HG03460 (cell line): ENCODE measurements around the gene APBA1.

Experiments
- ATAC-seq: cut with Tn5 transposase; IDR thresholded peaks from one replicate; pipeline ENCODE4 v1.9.1; 2021; ENCODE audit not compliant: unreplicated experiment

APBA1 gene

DNA sequence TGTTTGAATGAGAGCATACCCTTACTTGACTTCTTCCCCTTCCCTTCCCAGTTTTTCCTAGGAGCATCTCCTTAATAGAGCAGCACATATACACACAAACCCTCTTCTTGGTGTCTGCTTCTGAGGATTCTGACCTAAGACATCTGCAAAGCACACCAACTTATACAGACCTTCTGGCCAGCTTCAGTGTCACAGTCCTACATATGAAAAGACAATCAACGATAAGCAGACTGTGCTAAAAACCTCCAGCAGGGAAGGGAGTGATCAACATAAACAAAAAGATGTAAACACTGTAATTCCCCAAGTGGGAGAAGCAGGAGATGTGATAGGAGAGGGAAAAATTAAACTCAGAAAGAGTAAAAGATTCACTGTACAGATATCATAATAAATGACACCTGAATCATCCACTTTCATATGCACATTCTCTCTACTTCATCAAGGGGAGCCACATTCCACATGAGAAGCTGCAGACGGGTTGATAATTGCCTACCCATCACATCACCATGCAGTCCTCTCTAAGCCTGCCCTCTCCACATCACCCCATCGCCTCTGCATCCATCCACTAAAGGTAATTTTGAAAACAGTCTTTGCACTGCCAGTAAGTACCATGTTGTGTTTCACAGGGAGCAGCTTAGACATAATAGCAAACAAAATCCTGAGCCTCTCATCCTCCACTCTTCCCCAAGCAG is 13.0 kb downstream of the APBA1 start:
- ATAC-seq: no peak

DNA sequence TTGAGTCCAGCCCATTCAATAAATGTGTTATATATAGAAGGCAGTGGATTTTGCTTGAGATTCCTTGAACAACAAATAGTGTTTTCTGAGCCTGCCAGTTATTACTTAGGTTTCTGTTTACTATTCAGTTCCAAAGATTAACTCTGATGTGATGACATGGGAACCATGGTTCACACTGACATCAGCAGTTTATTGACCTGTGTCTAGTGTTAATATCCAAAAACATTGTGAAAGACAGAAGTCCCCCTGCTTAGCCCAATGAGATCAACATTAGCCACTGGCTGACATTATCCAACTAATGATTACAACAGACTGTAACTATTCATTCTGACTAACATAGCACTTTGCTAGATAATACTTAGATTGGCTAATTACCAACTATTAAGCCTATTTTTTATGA is 14.9 kb downstream of the APBA1 start:
- ATAC-seq: no peak

DNA sequence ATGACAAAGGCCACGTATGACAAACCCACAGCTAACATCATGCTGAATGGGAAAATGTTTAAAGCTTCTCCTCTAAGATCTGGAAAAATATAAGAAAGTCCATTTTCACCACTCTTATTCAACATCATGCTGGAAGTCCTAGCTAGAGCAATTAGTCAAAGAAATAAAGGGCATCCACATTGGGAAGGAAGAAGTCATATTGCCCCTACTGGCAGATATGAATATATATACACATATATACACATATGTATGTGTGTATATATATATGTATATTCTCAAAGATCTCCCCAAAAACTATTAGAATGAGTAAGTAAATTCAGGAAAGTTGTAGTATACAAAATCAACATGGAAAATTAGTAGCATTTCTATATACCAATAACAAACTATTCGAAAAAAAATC is 17.1 kb downstream of the APBA1 start:
- ATAC-seq: no peak

DNA sequence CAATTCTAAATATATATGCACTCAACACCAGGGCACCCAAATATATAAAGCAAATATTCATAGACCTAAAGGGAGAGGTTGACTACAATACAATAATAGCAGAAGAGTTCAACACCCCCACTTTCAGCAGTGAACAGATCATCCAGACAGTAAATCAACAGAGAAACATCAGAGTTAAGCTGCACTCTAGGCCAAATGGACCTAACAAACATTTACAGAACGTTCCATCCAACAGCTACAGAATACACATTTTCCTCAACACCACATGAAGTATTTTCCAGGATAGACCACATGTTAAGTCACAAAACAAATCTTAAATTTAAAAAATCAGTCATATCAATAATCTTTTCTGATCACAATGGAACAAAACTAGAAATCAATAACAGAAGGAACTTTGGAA is 18.9 kb downstream of the APBA1 start:
- ATAC-seq: no peak

DNA sequence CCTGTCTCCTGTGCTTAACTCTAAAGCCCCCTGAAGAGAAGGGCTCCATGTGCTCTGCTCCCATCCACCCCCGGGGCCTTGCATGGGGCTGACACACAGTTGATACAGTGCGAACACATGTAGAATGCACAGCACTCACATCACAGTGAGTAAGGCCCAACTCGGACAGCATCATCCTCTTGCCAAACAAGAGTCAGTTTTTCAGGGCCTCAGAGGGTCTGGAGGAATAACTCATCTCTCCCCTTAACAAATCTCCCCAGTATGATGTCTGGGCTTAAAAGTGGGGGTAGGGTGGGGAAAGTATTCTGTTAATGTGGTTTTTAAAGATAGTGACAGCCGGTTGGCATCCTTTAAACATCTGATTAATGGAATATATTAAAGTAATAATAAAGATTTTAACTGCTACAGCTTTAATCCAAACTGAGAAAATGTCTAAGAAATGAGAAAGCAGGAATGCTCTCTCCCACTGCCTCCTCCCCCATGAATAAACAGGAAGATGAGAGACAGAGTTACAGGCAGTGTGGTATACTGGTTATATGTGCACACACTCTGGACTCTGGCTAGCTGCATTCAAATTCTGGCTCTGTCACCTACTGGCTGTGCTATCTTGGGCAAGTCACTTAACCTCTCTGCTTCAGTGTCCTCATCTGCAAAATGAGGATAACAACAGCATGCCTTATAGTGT is 22.5 kb downstream of the APBA1 start:
- no peak for ATAC-seq

DNA sequence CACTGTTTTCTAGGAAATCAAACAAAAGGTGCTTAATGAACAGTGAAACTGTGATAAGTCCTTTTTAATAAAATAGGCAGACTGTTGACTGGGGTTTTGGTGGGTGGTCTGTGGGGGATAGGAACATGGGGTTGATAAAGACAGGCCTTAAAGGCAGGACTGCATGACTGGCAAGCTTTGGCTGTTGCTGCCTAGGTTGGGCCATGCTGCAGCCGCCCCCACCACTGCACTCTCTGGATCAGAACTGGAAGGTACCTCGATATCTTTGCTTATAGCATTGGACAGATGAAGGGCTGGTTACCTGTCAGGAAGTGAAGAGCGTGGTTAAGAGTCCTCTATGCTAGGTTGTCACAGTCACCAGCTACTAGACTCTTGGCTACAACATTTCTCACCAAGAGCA is 24.4 kb downstream of the APBA1 start:
- ATAC-seq: no peak

DNA sequence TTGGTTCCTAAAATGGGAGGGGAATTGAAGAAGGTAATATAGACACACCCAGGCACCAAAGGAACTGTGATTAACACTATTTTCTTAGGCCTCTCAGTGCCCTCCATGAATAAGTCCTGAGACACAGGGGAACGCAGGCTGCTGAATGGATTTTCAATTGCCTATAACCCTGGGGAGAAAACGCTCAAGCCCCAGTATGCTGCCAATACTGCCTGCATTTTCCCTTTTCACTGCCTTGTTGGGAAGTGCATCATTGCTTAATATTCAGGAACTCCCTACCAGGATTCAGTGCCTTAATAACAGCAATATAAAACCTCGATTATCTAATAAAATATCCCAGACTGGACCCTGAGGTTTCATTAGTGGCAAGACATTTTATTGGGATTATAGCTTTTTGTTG is 25.4 kb downstream of the APBA1 start:
- ATAC-seq: no peak

DNA sequence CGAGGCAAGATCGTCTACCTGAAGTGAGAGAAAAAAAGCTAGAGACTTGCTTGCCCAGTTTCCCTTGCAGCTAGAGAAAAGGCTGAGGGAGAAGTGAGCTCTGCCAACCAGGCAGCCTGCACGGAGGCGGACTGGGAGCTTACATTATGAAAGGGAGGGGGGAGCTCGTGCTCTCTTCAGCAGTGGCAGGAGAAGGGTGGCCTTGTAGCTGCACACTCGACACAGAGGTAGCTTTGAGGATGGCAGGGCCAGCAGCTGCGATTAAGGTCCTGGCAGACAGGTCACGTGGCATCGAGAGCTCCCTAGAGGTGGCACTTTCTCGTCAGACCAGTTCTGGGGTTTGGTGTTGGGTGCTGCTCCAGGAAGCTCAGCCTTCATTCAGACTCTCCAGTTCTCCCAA is 26.7 kb downstream of the APBA1 start:
- ATAC-seq: no peak

DNA sequence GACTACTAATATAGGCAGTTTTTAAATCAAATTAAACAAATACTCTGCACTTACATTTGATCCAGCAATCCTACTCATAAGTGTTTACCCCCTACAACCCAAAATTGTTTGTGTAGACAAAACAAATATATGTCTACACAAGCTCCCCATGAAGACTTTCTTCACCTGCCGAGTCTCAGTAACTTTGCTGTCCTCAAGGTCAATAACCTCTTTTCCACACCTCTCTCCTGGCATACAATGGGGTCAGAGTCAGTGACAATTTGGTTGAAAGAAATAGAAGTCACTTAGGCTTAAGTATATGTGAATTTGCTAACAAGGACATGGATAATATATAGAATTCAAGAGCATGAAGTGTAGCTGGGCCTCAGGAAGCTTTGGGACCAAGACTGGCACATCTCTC is 29.1 kb downstream of the APBA1 start:
- no peak for ATAC-seq

DNA sequence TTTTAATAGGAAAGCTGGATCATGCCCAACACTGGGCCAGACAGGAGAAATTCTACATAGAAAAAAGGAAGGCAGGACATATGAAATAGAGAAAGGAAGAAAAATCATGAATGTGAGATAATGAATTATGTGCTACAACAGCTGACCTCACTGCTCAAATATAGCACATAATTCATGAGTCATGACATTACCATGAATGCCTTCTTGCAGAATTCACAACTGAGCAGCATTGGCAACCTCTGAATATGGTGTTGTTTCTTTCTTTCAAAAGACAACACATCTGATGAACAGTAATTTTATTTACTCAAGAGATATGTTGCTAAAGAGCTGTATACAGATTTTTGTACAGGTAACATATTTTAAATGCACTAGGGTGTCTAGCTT is 34.4 kb downstream of the APBA1 start:
- ATAC-seq: no peak

DNA sequence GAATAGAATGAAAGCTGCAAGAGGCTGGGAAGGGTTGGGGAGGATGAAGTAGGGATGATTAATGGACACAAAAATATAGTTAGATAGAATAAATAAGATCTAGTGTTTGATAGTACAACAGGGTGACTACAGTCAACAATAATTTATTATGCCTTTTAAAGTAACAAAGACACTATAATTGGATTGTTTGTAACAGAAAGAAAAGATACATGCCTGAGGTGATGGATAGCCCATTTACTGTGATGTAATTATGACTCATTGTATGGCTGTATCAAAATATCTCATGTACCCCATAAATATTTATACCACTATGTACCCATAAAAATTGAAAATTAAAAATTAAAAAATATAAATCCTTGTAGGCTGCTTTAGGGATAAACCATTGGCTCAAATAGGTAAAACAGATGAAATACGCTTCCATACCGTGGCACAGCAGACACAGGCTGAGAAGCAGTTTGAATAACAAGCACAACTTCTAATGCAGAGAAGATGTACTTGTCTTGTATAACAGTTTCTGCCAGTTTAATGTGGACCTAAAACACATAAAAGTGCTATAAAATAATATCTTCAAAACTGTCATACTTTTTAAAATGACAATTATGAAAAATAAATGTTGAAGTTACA is 34.9 kb downstream of the APBA1 start:
- no peak for ATAC-seq

DNA sequence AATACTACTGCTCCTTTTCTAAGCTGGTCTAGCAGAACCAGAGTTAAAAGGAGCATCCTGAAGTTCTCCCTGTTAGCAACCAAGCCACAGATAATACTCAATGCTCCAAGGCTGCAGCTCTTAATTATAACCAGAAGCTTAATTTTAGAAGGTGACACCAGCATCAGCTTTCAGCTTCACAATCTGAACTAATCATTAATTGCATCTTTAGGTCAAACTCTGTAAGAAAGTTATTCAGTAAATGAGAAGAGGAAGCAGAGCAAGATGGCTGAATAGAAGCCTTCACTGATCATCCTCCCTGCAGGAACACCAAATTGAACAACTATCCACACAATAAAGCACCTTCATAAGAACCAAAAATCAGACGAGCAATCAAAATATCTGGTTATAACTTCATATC is 38.5 kb downstream of the APBA1 start:
- peak; percentile 76 for ATAC-seq

DNA sequence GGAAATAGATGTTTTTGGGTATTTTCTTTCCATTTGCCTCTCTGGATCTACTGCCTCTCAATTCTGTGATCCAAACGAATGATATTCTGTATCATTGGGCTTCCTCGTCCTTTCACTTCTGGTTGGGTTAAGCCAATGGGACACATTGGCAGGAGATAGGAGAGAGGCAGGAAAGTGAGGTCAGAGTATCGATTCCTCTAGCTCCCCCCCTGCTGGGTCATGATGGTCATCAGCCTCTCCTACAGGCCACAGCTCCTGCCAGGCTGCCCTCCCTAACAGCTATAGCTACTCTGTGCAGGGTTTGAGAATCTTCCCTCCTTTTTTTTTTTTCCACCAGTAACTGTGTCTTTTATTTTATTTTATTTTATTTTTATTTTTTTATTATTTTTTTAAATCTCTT is 39.4 kb downstream of the APBA1 start:
- ATAC-seq: no peak

DNA sequence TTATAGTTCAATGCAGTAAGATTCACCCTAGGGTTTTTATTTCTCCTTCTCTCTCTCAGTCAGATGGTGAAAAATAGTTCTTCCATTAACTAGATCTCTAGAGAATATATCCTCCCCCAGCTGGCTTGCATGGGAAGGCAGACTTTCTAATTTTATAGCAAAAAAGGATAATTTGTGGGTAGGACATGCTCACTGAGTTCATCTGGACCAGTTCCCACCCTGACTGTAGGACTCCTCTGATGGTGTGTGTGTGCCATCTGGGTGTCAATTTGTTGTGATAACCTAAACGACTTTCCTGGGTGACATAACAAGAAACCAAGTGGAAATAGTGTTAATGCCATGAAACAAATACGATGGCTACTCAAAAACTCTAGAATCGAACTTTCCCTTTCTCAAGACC is 44.9 kb downstream of the APBA1 start:
- no peak for ATAC-seq

DNA sequence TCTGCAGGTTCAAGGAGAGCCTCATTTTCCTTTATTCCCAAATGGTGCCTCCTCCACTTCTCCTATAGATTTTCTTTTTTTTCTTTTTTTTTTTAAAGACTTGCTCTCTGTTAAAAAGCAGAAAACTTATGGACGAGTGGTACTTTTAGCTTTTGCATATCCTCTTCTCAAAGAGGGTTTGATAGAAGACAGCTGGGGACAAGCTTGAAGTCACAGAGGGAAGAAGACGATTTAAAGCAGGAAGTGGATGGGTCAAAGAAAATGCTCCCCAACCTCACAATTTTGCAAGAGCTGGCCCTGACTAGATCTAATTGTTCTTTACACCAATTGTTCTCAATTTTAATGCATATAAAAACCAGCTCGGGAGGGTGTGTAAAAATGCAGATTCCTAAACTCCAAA is 48.9 kb downstream of the APBA1 start:
- no peak for ATAC-seq

DNA sequence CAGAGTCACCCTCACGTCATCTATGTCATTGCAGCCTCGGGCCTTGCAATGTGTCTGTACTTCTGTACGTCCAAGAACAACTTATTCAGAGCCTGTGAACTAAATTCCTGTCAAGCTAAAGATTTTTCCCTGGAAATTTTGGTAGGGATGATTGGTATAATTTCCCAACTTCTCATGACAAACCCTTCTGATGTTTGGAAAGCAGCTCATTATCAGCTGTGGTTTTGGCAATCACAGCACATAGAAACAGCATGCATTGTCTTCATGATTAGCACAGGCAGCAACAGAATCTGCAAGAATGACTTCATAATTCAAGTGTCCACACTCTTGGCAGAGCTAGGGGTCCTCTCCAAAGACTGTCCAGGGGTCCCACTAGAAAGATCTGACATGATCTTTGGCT is 49.5 kb downstream of the APBA1 start:
- ATAC-seq: no peak

DNA sequence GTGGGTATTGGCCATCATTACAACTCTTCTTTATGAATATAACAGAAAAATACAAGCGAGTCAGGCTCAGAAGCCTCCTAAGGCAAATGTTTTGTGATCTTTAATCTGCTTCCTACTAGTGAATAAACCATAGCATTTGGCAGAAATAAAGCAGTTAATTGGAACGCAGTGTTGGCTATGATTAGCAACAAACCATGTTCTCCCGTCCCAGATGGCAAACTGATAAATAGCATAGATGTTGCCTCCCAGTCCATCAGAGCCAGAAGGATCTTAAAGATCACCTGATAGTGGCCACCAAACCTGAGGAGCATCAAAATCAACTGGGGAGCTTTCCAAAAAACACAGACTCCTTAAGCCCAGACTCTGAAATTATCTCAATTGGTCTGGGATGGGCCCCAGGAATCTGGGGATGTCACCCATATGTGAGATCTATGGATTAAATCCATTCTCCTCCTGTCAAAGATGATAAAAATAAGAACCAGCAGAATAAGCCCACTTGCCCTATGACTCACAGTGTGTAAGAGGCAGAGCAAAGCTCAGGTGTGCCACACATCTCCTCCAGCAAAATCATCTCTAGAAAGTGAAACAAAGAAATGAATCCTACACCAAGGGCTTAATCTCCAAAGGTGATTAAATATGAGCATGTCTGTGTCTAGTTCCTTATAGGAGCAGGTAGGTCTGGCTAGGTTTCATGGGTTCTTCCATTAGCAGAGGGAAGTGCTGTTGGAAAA is 50.3 kb downstream of the APBA1 start:
- no peak for ATAC-seq

DNA sequence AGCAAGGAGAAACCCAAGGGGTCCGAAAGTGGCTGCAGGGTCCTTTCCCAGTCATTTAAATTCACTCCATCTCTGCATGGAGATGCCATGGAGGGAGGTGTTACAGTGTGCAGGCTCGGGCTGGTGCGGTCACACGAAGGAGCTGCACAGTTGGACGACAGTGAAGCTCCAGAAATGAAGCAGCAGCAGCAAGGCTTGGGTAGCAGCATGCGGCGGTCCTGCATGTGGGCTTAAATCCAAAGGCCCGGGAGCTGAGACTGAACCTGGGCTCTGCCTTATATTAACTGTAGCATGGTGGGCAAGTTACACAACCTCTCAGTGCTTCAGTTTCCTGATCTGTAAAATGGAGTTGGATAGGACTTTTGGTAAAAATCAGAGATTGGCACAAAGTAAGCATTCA is 51.4 kb downstream of the APBA1 start:
- ATAC-seq: no peak

DNA sequence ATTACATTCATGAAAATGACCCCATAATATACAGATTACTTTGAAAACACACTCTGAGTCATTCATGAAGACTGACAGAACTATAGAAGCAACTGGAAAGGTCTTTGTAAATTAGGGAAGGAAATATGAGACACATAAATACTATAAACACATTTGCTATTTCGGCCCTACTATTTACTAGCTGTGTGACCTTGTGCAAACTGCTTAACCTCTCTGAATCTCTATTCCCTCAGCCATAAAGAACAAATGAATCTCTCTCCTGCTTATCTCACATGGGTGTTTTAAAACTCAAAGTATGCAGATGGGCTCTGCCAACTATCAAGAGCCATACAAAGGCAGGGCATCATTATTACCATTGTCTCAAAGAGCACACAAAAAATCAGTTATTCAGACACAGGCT is 52.9 kb downstream of the APBA1 start:
- no peak for ATAC-seq

DNA sequence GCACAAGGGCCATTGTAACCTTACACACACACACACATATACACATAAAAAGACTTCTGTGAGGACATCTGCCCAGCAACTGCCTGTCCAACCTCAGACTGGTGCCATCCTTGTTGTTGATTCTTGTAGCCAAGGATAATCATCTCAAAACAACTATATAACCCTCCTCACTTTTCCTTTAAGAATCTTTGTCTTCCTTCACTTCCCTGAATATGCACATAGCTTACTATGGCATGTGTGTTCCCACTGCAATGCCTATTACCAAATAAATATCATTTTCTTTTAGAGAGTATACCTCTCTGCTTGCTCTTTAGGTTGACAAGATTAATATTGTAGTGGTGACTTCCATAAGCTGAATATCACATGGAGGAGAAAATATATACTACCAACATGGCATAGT is 55.2 kb downstream of the APBA1 start:
- no peak for ATAC-seq

DNA sequence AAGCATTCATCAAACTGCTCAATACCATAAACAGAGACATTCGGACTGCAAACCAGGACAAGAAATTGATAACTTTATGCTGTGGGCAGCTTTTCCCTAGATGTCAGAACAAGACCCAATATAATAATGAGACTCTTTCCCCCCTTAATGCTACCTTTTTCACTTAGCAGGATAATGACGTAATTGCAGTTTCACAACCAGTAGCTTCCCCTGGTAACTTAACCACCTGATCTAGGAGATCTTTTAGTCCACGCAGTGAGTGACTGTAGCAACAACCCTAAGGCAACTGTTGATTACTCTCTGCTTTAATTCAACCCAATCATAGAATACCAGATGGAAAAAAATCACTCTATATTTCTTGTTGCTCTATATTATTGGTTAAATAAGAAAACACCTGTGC is 56.3 kb downstream of the APBA1 start:
- no peak for ATAC-seq

DNA sequence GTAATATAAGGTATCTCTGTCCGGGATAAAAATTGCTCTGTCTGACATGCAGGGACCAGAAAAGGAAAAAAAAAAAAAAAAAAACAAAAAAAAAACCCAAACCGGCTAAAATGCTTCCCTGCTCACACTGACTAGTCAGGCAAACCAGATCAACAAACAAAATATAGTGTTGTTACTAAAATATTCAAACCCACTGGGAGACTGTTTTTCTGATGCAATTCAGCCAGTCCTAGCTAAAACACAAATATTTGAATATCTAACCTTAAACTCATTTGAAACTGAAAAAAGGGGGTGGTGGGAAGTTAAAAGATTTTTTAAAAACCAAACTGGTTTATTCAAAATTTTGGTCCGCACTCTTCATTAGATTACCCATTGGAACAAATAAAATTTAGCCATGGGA is 61.0 kb downstream of the APBA1 start:
- no peak for ATAC-seq
